Measurements from ENCODE around the gene C1QL1.

The C1QL1 gene

DNA sequence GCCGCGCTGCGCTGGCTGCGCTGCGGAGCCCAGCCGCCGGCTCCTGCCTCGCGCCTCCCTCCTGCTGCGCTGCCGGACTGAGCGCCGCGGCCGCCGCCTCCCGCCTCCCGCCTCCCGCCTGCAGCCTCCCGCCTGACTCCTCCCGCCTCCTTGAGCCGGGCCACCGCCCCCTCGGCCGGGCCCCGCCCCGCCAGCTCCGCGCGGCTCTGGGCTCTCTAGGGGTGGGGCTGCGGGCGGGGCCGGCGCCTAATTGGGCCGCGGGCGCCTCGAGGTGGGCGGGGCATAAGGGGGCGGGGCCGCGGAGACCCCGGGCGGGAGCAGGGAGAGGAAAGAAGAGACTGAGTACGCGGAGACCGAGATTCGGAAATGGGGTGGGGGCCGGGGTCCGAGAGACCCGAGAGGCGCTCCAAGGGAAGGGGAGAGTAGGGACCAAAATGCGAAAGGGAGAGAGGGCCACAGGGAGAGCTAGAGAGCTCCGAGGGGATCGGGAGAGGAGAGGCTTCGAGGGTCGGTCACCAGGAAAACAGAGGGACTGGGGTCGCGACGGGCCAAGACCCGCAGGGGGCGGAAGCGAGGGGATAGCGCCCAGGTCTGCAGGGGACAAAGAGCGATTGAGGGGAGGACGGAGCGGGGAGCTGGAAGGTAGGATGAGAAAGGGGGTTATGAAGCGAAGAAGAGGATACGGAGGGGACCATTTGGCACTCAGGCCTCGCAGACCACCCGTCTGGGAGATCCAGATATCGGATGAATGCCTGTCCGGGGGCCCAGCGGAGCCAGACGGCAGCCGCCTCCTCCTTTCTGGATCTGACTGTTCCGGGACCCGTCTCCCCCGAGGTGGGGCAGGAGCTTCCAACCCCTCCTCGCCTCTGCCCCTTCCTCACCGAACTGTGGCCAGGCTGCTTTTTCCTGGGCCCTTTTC is at the start of gene C1QL1:
Gene C1QL1 (minus strand): TSS at position 79 of the 919 bp plus-strand sequence. CDS start 255 bp downstream, outside the sequence.
- peak; percentile 88 for DNase-seq

DNA sequence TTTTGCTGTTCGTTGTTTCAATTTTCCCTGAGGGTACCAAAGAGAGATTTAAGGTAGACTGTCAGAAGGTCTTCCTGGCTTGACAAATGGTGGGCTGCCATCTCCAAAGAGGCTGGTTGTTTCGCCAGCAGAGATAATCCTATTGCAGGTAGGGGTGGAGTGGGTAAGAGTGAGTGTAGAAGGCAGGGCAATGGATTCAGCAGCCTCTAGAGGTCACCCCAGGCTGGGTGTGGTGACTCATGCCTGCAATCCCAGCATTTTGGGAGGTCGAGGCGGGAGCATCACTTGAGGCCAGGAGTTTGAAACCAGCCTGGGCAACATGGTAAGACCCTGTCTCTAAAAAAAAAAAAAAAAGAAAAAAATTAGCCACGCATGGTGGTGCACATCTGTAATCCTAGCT is 48.7 kb upstream of the C1QL1 start:
- no peak for DNase-seq

DNA sequence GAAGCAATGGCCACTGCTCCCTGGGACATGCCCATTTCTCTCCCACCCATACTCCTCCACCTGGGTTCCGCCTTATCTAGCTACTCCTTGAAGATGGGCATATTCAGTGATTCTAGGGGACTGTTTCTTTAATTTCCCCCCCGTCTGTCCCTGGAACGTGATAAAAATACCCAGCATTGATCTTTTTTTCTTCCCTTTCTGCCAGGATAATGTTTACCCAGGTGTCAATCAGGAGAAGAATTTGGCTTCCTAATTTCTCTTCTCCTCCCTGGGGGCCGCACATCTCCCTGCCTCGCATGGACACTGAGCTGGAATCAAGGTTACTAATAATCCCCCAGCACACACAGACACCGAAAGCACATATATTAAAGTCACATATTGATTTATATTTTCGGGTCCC is 48.1 kb upstream of the C1QL1 start:
- no peak for DNase-seq

DNA sequence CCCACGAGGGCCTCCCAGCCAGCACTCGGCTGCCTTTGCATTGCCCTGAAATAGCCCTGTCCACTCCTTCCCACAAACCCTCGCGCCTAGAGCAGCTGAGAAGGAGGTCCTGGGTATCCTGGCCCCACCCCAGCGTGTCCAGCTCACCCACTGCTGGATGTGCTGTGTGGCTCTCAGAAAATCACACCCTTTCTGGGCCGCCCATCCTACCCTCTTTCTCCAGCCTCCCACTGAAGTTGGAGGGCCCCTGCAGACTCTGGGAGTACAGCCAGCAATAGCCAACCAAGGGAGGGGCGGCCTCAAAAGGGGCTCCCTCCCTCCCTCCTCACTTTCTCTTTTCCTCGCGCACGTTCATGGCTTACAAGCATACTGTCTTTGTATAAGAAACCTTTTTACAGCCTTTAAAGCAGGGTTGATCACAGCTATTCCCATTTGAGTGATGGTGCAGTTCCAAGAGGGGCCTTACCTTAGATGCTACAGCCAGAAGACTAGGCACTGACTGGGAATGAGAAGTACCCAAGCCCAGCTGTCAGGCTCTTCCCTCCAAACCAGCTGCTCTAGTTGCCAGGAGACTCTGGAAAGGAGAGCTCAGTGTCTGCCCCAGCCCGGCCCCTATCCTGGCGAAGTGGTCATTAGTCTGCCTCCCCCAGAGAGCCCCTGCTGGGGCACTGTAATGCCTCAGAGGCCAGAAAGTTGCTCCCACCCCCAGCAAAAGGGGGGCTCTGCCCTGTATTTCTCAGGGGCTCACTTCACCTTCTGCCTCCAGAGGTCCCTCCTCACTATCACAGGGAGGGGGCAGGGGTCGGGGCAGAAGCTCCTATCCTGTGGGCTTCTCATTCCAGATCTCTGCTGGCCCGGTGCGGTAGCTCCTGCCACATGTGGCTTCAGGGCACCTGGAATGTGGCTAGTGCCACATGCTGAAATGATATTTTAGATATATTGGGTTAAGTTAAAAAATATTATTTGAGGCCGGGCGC is 45.2 kb upstream of the C1QL1 start:
- DNase-seq, result peak; percentile 73

DNA sequence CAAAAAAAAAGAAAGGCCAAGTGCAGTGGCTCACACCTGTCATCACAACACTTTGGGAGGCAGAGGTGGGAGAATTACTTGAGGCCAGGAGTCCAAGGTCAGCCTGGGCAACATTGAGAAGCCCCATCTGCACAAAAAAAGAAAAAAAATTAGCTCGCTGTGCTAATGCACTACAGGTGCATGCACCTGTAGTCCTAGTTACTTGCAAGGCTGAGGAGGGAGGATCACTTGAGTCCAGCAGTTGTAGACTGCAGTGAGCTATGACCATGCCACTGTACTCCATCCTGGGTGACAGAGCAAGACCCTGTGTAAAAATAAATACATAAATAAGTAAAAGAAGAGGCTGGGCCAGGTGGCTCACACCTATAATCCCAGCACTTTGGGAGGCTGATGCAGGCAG is 43.7 kb upstream of the C1QL1 start:
- DNase-seq, result no peak

DNA sequence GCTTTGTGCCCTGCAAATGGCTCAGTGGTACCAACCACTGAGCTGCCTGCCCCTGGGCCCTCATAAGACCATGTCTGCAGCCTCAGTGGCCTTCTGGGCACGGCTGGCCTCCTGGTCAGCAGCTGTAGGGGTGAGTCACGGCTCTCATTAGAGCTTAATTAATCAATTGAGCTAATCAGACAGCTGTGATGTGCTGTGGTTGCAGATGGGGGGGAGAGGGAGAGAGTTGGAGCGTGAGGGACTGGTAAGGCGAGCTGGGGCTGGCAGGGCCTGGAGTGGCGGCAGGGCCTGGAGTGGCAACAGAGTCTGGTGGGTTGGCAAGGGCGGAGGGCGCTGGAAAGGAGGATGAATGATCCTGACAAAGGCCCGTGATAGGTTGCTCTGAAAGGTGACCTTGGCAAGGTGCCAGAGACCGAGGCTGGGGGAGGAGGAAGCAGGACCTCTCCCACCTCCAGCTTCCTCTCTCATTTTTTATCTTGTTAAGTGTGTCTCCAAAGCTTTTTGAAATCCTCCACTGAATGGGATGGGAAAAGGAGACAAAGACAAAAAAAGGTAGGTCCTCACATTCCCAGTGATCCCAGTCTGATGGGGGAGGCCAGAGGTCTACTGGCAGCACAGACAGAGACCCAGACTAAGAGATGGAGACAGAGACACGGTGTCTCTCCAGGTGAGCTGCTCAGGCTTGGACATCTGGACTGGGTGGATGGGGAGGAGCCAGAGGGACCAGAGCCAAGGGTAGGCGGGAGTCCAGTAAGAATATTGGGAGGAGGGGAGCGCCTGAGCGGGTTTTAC is 41.8 kb upstream of the C1QL1 start:
- DNase-seq, result no peak

DNA sequence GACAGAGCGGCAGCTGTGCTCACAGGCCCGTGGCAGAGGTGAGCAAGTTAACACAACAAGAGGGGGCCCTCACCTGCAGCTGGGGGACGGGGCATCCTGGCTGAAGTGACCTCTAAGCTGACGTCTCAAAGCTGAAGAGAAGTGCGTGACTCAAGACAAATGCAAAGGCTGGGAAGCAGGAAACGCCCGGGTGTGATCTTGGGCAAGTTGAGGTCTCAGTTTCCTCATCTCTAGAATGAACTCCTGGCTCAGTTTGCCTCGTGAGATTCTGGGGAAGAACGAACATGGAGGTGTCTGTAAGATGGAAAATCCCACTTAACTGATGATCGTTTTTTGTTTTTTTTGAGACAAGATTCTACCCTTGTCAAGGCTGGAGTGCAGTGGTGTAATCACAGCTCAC is 40.1 kb upstream of the C1QL1 start:
- no peak for DNase-seq

DNA sequence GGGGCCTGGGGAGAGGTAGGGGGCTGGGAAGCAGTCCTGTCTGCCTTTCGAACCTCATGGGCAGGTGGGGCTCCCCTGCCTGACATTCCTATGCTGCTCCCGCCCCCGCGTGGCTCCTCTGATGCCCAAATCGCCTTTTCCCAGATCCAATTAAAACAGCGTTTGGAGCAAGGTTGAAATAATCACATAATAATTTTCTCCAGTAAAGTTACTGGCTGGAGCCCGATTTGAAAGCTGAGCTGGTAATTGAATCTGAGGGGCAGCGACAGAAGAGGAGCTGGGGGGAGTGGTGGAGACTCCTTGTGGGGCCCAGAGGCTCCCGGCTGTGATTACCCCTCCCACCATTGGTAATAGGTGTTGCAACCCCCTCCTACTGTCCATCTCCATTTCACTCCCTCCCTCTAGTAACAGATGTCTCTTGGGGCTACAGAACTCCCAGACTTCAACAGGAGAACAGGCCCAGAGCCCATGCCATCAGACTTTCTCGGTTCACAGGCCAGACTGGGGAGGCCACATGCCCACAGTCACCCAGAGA is 38.9 kb upstream of the C1QL1 start:
- no peak for DNase-seq

DNA sequence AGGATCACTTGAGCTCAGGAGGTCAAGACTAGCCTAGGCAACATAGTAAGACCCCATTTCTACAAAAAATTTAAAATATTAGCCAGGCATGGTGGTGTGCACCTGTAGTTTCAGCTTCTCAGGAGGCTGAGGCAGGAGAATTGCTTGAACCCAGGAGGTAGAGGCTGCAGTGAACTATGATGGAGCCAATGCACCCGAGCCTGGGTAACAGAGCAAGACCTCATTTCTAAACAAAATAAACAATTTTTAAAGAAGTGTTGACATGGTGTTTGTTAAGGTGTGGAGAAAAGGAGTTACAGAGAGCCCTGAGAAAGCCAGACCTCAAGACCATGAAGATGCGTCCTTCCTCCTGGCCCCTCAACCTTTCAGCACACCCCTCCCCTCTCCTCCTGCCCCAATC is 37.6 kb upstream of the C1QL1 start:
- DNase-seq, result no peak

DNA sequence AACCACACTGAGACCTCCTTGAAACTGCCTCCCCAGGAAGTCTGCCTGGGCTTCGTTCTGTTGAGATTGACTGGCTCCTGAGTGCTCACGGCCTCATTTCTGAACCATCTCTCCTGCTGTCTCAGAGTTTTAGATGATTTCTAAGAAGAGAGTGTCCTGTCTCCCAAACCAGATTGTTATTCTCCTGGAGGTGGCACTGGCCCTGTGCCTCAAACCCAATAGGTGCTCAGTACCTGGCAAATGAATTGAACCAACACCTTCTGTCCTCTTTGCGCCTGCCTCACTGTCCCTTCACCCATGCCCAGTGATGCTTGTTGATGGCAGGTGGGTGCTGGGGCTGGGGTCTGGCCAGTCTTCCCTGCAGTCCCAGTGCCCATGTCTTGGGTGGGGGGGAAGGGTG is 36.3 kb upstream of the C1QL1 start:
- no peak for DNase-seq

DNA sequence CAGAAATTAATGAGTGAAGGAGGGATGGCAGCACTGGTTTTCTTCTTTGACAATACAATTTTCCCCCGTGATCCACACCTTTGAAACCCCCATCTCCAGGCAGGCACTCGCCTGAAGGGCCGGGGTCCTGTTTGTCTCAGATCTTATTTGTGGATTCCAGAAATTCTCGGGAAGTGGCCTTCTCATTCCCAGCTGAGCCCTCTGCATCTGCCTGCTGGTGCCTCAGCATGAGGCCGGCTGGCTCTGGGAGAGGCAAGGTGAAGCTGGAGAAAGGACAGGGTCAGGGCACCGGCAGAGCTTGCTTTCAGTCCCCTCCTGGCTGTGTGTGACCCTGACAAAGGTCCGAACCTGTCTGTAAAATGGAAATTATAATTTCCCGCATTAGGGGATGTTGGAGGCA is 35.8 kb upstream of the C1QL1 start:
- no peak for DNase-seq

DNA sequence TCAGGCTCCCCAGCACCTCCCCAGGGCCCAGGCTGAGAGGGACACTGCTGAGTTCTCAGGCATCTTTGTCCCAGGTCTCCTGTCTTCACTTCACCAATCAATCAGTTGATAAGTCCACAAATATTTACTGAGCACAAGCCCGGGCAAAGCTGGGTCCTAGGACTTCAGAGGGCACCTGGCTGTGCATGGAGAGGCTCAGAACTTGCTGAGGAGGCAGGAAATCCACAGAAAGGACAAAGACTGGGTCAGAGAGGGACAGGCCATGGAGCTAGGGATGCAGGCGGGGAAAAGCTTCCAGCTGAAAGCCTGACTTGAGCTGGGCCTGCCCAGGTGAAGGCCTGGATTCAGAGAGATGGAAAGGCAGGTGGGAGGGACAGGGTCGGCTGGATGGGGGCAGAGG is 33.2 kb upstream of the C1QL1 start:
- DNase-seq, result no peak

DNA sequence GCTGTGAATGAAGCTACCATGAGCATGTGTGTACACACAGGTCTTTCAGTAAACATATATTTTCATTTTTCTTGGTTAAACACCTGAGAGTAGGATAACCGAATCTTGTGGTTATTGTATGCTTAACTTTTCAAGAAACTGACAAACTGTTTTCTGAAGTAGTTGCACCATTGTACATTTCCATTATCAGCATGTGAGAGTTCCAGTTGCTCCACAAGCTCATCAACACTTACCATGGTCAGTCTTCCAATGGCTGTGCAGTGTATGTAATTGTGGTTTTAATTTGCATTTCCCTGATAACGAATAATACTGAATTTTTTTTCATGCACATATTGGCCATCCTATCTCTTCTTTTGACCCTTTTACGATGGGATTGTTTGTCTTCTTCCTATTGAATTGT is 31.3 kb upstream of the C1QL1 start:
- no peak for DNase-seq

DNA sequence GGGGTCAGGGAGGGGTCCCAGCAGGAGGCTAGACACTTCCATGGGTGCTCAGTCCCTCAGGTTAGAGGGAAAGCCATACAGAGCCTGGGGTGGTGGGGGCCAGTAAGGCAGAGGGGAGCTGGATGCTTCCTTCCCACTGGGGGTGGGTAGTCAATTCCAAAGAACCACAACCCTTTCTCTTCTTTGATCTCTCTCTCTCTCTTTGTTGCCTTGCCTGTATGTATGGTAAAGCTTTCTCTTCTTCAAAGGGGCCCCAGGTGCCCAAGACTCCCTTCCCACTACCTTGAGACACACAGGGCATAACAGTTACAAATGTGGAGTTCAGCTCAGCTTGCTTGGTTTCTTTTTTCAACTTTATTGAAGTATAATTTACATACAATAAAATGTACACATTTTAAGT is 30.5 kb upstream of the C1QL1 start:
- DNase-seq, result no peak

DNA sequence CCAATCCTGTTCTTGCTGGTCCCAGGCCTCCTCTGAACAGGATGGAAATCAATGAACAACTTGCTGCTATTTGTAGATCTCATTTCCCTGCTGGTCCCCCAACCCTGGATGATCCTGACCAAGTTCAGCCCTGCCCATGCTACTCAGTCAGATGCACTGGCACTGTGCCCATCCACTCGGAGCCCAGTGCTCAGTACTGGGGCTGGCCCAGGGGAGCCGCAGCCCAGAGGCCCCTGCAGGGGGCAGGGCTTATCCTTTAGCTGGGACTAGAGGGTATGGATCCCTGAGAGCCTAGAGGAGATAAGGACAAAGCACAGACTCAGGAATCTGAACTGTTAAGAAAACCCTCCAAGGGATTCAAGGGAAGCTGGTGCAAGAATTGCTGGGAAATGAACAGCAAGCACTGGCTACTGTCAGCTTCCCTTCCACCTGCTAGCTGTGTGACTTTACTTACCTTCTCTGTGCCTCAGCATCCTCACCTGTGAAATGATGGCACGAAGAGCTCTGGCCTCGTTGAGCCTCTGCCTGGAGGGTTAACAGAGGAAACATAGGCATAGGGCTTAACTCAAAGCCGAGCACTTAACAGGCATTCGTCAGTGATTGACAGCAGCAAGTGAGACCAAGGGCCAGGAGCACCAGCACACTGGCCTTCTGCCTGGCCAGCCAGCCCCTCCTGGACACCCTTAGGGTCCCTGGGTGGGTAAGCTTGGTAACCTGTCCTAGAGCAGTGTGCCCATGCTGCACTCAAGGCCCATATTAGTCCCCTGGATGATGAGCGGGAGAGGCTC is 29.8 kb upstream of the C1QL1 start:
- DNase-seq, result no peak

DNA sequence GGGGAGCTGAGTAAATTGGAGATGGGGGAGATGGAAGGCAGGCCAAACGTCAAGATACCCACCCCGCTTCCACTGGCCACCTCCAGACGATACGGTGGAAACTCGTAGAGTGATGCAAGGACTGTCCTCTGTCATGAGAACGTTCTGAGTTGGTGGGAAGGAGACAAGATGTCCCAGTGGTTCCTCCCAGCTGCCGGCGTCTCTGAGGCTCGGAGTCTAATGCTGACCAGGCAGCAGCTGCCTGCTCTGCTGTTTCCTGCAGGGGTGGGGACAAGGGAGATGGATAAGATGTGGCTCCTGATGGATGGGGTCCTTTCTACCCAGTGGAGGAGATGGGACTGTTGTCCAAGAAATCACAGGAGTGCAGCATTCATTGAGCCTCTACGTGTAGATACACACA is 28.2 kb upstream of the C1QL1 start:
- DNase-seq, result no peak

DNA sequence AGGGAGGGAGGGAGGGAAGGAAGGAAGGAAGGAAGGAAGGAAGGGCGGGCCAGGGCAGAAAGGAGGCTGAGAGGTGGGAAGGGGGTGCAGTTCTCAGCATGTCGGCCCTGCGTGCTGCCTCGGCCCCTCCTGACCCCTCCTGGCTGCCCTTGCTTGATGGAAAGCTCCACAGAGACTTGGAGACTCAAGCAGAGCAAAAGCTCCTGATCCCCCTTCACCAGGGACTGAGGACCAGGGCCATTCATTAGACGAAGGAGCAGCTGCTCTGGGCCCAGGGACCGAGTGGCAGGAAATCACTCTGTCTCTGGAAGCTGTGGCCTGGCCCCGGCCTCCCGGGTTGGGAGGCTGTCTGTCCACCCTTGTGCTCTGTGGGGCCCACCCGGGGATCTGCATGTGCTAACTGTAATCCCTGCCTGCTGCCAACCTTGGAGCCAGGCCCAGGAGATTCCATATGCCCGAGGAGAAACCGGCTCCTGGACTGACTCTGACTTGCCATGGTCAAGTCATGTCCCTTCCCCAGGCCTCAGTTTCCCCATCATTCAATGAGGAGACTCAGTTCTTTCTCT is 27.4 kb upstream of the C1QL1 start:
- no peak for DNase-seq

DNA sequence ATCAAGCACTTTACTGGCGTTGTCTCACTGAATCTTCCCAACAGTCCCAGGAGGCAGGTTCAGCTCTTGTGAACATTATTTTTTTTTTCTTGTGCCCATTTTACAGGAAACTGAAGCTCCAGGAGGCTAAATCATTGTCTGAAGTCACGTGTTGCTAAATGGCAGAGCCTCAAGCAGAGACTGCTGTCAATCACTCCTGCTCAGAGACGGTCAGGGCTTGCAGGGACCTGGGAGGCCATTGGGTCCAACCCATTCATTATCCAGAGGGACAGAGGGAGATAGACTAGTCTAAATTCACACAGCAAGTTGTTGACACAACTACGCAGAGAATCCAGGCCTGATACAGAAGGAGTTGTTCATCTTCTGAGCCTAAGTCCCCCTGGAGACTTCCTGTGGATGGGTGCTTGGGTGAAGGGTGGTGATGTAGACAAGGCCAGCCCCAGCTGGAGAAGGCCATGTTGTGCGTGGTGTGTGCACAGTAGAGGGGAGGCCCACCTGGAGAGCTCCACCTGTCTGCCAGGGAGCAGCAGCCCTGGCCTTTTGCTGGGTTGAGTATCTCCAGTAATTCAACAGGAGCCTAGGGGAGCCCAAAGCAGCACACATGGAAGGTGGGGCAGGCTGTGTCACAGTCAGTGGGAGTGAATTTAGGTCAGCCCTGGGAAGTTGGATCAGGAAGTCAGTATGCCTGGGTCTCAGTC is 24.3 kb upstream of the C1QL1 start:
- DNase-seq, result peak; percentile 62

DNA sequence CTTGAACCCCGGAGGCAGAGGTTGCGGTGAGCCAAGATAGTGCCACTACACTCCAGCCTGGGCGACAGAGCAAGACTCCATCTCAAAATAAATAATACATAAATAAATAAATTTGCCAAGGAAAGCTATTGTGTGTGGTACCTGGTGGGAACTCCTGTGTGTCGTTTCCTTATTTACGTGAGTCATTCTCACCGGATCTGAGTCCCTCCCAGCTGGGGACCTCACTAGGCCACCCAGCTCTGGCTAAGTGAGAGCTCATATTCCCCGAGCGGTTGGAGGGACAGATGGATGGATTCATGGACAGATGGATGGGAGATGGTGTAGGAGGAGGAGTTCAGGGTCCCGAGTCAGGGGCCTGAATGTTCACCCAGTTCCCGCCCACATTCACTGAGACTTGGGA is 22.9 kb upstream of the C1QL1 start:
- no peak for DNase-seq

DNA sequence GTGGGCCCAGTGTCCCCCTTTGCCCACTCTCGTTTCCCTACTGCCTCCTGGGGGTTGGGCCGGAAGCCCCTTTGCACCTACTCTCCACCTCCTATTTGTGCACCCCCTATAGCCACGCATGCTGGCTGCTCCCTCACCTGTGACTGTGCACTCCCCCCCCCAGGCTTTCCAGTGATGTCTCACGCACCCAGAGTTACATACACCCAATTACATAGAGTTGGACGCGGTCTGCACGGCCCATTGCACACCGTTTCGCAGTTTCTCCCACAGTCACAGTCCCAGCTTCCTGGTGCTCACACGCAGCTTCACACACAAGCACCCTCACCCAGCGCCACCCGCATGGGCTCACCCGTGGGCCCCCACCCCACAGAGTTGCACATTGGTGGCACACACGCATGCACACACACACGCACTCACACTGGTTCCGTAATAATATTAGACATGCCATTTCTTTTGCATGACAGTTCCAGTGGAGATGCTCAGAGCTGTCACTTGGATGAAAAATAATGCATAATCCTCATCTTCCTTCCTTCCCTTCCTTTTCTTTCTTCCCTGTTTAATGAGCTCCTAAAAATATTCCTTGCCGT is 21.5 kb upstream of the C1QL1 start:
- no peak for DNase-seq
